HL-60/S4 treated with retinoic acid at 250 ng/mL for 4 days and 3 days (cell line): ENCODE measurements around the gene TANGO2.

Experiments
- in situ Hi-C: fragments of 300-500 bp; cut with MboI; formaldehyde crosslinking; loops from 2 replicates; pipeline ENCODE4 v1.7.0; 2022; ENCODE audit warnings: low sequenced_read_pairs

Gene TANGO2

GRCh38 chr22:20039683-20040325, 18.9 kb downstream of the TANGO2 start:
- in situ Hi-C loops = no loop called here

DNA sequence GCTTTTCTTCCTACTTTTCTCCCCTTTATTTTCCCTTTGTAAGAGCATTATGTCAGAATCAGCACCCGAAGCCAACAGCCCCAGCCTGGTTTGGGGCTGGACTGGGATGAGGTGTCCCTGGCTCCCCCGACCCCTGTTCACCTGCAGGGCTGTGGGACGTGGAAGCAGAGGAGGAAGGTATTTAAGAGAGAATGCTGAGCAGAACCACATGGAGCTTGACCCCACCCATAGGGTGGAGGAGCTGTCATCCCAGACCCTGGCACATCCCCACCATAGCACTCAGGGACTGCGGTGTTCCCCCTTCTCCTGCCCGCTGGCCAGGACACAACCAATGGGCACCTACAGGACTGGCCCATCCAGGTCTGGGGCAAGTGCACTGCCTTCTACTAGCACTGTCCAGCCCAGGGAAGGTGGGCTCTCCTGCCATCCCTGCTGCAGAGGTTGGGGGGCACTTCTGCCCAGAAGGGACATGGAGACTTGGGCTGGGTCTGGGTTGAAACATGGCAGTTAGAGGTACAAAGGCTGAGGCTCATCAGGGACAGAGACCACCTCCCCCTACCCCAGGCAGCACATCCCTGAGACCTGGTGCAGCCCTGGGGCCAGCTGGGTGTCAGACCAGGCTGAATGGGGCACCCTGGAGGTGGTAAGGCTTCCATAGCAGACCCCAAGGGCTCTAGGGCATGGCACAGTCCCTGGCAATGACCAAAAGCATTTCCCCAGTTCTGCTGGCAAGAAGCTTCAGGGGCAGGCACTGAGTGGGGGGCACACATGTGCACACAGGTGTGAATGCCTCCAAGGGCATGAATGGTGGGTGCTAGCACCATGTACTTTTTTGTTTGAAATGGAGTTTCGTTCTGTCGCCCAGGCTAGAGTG, 19.7 kb downstream of the TANGO2 start:
- in situ Hi-C loops = no loop called here

GRCh38 chr22:20043057-20043996, 22.4 kb downstream of the TANGO2 start:
- in situ Hi-C loops = no loop called here

DNA sequence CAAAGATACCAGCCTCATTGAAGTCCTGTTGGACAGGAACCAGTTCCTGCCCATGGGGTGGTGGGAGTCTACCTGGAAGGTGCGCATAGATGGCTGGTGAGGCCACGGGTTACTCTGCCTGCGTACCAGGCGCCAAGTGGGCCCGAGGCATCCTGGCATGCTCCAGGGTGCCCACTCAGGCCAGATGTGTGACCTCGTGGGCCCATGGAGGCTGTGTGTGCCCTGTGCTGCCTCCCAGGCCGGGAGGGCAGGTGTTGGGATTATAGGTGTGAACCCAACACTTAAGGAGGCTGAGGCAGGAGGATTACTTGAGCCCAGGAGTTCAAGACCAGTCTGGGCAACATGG, 23.1 kb downstream of the TANGO2 start:
- in situ Hi-C loops = no loop called here

DNA sequence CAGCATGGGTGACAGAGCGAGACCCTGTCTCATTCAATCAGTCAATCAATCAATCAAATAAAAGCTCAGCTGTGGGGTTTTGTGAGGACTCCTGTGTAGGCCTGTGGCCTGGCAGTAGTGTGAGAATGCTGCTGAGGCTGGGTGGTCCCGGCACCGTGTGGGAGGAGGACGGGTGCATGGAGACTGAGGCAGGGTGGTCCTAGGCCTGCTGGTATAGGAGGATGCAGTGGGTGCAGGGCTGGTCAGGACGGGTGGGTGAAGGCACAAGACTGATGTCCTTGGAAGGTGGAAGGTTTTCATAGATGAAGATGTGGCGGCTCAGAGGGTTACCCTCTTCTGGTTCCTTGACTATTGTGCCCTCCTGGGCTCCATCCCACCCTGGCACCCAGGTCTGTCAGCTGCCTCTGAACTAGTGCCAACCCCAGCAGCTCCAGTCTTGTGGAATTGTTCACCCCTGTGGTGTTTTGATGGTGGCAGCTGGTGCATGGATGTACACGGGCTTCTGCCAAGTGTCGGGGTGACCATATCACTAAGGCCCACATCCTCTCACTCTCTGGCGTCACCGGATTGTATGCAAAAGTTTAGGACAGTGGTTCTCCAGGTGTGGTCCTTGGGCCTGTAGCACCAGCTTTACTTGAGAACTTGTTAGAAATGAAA, 23.7 kb downstream of the TANGO2 start:
- in situ Hi-C loops = no loop called here

- in situ Hi-C loops = no loop called here
Measured at GRCh38 chr22:20046730-20047129, 25.8 kb downstream of the TANGO2 start.

DNA sequence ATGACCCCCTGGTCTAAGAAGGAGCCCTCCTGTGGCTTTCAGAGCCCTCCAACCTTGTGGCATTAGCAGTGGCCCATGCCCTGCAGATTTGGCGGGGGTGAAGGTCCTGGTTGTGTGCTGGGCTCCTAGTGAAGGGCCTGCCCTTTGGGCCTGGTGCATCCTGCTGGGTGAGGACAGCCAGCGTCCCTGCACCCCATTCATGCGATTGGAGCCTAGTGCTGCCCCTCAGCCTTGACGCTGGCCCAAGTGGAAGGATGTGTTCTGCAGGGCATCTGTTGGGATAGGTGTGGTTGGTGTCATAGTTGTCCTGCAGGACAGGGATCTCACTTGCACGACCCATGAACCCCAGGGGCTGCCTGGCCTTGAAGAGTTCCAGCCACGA, 31.0 kb downstream of the TANGO2 start:
- in situ Hi-C loops = no loop called here

GRCh38 chr22:20052309-20053259, 31.7 kb downstream of the TANGO2 start:
- in situ Hi-C loops = no loop called here

DNA sequence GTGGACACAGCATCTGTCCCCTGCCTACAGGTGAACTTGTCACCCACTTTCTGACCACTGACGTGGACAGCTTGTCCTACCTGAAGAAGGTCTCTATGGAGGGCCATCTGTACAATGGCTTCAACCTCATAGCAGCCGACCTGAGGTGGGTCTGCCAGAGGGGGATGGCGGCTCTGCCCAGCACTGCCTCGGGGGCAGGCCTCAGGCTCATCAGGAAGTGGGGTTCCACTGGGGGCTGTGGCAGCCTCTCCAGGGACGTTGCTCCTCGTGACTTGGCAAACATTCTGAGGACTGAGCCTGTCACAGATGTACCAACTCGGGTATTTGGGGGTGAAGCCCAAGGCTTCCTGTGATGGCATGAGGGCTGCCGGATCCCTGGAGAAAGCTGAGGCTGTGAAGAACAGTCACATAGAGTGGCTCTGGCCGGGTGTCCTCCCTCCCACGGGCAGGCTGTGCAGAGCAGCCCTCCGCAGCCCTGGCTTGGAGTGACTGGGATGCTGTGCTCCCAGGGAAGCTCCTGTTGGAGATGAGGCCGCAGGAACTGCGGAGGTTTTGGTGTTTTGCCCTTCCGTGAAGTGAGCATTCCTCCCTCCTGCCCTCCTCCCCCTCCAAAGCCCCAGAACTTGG, 32.6 kb downstream of the TANGO2 start:
- in situ Hi-C loops = no loop called here

DNA sequence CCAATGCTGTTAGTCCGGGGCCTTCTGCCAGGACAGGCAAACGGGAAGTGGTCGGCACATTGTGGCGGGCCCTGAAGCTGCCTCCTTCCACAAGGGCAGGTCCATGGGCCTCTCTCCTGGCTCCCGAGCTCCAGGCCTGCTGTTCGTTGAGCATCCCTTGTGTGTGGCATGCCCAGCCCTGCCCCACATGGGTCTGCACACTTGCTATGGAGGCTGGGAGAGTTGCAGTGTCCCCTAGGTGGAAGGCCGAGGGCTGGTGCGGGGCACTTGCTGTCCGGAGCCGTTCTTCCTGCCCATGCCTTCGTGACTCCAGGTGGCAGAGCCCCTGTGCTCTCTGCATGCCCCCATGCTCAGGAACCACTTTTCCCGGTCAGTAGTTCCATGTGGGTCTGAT, 33.1 kb downstream of the TANGO2 start:
- in situ Hi-C loops = no loop called here

- in situ Hi-C loops = no loop called here
Measured at GRCh38 chr22:20054485-20054884, 33.6 kb downstream of the TANGO2 start.

DNA sequence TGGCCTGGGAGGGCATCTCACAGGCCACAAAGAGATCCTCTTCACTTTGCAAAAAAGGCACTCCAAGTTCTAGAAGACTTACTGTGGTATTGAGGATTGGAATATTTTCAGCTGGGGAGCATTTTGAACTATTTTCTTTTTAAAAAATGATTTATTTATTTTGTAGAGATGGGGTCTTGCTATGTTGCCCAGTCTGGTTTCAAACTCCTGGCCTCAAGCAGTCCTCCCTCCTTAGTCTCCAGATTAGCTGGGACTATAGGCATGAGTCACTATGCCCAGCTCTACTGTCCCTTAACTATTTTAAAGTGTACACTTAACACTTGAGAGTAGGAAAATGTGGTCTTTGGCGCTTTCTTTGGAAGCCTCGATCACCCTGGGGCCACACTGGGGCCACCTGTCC, 34.2 kb downstream of the TANGO2 start:
- in situ Hi-C loops = no loop called here

DNA sequence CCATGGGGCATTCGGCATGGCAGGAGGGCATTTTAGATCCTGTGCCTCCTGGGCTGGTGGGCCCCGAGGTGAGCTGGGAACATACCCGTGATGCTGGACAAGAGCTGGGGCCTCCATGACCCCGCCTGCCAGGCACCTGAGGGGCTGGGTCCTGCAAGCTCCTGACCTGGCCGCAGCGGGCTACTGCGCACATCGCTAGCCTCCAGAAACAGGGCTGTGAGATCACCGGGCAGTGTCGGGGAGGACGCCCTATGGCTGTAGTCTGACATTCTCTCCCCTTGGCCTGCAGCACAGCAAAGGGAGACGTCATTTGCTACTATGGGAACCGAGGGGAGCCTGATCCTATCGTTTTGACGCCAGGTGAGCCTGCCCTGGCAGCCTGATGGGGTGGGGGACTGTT, 34.7 kb downstream of the TANGO2 start:
- in situ Hi-C loops = no loop called here

DNA sequence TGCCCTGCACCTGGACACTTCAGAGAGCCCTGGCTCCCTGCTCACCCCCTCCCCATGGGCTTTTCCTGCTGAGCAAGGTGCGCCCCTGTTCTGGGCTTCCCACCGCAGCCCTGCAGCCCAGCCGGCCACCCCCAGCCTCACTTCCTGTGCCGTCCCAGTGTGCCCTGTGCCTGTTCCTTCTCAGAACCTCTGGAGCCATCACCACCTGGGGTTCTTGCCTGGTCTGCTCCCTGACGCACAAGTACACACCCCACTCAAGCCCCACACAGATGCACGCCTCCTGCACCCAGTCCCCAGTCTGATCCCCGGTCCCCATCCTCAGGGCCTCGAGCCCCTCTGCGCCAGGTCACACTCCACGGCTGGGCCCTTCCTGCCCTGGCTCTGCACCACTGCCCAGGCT, 35.3 kb downstream of the TANGO2 start:
- in situ Hi-C loops = no loop called here

GRCh38 chr22:20056696-20057386, 35.9 kb downstream of the TANGO2 start:
- in situ Hi-C loops = no loop called here

GRCh38 chr22:20057596-20058268, 36.8 kb downstream of the TANGO2 start:
- in situ Hi-C loops = no loop called here

GRCh38 chr22:20058989-20059770, 38.3 kb downstream of the TANGO2 start:
- in situ Hi-C loops = no loop called here
